Uterus (tissue), 2 donors: Measurements from ENCODE around the gene DOCK3.

Source experiments
- CTCF ChIP-seq, 4 experiments: fragments of 200-600 bp in 2 of 4; fragments of 450-650 bp in 2 of 4; sonication (generic) in 2 of 4; IDR thresholded peaks; one replicate each; pipeline ENCODE4 v1.5.1; 2016 to 2019; ENCODE audit warnings: antibody characterized with exemption in 4 of 4, mild to moderate bottlenecking in 2 of 4, moderate library complexity in 1 of 4
- POLR2A ChIP-seq, 2 donors: fragments of 450-650 bp; IDR thresholded peaks; one replicate each; pipeline ENCODE4 v1.6.1; 2016; ENCODE audit warnings: antibody characterized with exemption in 2 of 2, mild to moderate bottlenecking in 1 of 2, moderate library complexity in 1 of 2

- TF ChIP-seq CTCF (IDR thresholded peaks at IDR 0.05), result no peak
- no peak for TF ChIP-seq POLR2A (IDR thresholded peaks at IDR 0.05)
Observed at GRCh38 chr3:50830451-50830850, 155.7 kb downstream of the DOCK3 start.
